HL-60 (cell line): ENCODE data around the gene ADCK1.

Experiments
- CTCF ChIP-seq: IDR thresholded peaks from one replicate; pipeline ENCODE4 v1.5.1; 2011; ENCODE audit warnings: low read length, control low read depth, inconsistent platforms; ENCODE audit not compliant: insufficient read depth
- GABPA ChIP-seq: IDR thresholded peaks from 2 replicates; pipeline ENCODE4 v1.6.1; 2012; ENCODE audit warnings: low read depth
- POLR2AphosphoS5 ChIP-seq: IDR thresholded peaks from 2 replicates; pipeline ENCODE4 v1.6.1; 2012; ENCODE audit warnings: low read depth
- REST ChIP-seq: IDR thresholded peaks from 2 replicates; pipeline ENCODE4 v1.6.1; 2012; ENCODE audit warnings: low read depth; ENCODE audit not compliant: insufficient replicate concordance

- TF ChIP-seq POLR2AphosphoS5: no peak
- TF ChIP-seq REST: no peak
- no peak for TF ChIP-seq CTCF
- TF ChIP-seq GABPA: no peak
These were observed 82.2 kb downstream of the ADCK1 start for GRCh38 chr14:77882098-77882497.
